Measurements from ENCODE around the gene TMEM88.

DNA sequence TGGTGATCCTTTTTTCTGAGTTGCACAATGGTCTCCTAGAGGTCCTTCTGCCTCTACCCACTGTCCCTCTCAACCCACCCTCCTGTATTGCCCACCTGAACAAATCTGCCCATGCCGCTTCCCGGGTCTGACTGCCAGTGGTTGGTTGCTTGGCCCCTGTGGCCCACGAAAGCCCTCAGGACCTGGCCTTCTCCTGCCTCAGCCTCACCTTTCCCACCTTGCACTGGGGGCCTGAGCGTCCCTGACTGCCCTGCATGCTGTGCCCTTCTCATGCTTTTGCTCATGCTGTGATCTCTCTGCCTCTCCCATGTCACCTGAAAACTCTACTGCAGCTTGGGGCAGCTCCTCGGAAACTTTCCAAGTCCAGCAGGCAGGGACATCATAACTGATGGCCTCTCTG, 34.6 kb upstream of the TMEM88 start:
- TF ChIP-seq POLR2A (IDR thresholded peaks at IDR 0.05): no peak
- TF ChIP-seq, protein P1, sequence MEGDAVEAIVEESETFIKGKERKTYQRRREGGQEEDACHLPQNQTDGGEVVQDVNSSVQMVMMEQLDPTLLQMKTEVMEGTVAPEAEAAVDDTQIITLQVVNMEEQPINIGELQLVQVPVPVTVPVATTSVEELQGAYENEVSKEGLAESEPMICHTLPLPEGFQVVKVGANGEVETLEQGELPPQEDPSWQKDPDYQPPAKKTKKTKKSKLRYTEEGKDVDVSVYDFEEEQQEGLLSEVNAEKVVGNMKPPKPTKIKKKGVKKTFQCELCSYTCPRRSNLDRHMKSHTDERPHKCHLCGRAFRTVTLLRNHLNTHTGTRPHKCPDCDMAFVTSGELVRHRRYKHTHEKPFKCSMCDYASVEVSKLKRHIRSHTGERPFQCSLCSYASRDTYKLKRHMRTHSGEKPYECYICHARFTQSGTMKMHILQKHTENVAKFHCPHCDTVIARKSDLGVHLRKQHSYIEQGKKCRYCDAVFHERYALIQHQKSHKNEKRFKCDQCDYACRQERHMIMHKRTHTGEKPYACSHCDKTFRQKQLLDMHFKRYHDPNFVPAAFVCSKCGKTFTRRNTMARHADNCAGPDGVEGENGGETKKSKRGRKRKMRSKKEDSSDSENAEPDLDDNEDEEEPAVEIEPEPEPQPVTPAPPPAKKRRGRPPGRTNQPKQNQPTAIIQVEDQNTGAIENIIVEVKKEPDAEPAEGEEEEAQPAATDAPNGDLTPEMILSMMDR (IDR thresholded peaks at IDR 0.05): no peak
